NCI-H526 treated with DMSO at 0.1 percent for 48 hours (cell line): Measurements from ENCODE around the gene AMOTL1.

Experiments
- DNase-seq: peaks from one replicate; lab custom pipeline; 2025; lab: John Stamatoyannopoulos, UW

Gene AMOTL1

DNA sequence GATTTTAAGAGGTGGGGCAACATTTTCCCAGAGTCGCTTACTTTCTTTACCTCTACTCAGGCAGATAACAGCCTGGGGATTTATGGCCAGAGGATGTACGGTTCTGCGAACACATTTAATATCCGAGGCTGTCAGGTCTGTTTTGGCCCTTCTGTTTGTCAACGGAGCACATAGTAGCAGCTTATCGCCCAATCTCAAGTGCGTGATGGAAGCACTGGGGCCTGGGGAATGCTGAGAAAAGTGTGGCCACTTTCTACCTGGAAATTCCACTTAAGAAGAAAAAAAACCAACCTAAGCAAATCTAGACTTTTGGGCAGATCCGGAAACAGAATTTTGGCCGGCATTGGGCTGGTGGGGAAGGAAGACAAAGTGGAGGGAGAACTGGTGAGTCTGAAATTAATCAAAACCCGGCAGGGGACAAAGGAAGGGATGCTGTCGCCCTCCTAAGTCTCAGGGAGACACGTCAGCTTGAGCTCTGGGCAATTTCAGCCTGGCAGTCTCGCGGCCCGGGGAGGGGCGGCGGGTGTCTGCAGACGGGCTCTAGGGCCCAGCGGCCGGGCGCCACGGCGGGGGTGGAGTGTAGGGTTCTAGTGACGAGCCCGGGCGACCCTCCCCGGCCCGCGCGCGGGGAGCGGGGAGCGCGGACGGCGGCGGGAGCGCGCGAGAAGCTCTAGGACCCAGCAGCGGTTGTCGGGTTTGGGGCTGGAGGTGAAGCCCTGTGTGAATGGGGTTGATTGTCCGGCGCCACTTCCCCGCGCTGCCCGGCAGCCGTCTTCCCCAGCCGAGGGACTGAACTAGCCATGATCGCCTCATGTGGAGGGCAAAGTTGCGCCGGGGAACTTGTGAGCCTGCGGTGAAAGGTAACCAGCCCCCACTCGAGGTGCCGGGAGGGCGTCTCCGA, at the start of gene AMOTL1:
Gene AMOTL1, plus strand, starts transcription at position 656 of the 901 bp plus-strand sequence. Its CDS starts 156 bp downstream, at position 812.
- DNase-seq: peak; percentile 98

GRCh38 chr11:94719876-94720275, 48.3 kb upstream of the AMOTL1 start:
- no peak for DNase-seq

DNA sequence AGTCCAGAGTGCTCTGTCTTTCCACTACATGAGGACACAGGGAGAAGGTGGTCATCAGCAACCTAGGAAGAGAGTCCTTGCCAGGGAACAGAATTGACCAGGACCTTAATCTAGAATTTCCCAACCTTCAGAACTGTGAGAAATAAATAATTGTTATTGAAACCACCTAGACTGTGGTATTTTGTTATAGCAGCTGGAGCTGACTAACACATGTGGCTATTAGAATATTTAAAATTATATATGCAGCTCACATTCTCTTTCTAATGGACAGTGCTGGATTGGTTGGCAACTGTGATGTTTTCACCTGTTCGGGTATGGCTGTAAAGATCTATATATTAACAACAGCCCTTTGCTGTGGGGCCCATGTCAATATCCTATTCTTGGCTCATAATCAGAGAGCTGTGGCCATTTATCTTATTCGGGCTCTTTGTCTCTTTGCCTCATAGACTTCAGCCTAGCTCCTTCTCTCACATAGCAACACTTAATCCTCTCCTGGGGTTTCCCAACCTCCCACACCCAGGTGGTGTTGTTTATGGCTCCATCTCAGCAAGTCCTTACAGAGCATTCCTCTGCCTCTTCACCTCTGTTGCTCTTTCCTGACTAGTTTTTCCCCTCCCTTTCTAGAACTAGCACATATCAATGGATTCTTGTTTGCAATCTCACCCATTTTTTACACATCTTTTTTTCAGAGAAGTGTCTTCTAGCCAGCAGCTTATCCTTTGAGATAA, 46.4 kb upstream of the AMOTL1 start:
- no peak for DNase-seq

- DNase-seq: no peak
These were observed 45.4 kb upstream of the AMOTL1 start for GRCh38 chr11:94722735-94723134.

DNA sequence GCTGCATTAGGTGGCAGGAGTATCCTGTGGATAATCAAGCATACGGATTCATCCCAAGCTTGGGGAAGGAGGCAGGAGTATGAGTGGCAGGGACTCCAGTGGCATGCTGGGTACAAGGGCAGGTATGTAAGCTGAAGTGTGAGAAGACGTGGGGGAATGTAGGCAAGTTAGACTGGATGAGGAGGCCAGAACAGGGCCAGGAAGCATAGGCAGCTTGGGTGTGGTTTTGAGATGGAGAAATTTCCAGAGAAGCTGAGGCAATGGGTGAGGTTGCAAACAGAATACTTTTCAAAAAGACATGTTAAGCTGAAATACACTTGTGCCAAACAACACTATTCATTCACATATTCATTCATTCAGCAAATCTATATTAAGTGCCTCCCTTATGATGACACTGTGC, 43.1 kb upstream of the AMOTL1 start:
- DNase-seq: no peak

DNA sequence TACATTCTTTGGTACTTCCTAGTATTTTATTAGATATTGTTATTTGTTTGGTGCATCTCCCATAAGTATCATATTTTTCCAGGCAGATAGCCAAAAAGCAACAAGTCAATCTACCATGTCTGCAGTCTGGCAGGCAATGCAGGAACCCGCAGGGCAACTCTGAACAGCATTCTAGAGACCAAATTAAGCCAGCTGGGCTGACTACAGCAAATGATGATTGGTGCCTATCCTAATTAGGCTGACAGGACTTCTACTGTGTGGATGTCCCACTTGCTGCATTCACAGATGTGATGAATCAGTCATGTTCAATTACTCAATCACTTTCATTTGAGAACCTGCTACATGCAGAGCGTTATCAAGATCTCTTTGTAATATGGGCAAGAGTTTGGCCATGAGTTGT, 40.3 kb upstream of the AMOTL1 start:
- no peak for DNase-seq

DNA sequence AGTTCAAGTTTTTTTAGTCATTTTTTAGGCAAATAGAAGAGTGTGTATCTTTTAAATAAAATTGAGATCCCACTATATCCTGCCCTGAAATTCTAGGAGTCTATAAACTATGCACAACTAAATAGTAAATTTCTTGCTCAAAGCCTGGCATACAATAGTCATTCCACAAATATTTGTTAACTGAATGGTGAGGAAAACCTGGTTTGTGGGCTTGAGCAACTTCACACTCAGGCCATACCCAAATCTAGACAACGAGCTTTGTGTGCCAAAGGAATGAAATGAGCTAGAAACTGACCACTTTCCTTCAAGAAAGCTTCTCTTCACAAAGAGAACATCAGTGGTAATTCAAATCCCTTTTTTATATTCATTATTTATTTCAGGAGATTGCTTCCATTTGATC, 39.6 kb upstream of the AMOTL1 start:
- DNase-seq: no peak

- DNase-seq: no peak
These were observed 39.0 kb upstream of the AMOTL1 start for GRCh38 chr11:94728966-94729751.

DNA sequence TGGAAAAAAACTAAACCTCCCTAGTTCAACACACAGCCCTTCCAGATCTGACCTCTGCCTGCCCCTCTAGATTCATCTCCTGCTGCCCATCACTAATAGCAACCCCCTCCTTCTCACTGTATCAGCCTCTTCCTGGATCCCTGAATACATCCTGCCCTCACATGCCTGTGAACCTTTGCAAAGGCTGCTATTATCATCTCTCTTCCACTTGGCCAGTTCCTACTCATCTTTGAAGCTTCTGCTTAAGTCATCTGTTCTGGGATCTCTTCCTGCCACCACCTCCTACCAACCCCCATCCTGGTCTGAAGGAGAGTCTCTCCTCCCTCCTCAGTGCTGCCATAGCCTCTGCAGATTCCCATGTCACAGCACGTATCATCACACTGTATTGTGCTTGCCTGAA, 38.0 kb upstream of the AMOTL1 start:
- DNase-seq: no peak

DNA sequence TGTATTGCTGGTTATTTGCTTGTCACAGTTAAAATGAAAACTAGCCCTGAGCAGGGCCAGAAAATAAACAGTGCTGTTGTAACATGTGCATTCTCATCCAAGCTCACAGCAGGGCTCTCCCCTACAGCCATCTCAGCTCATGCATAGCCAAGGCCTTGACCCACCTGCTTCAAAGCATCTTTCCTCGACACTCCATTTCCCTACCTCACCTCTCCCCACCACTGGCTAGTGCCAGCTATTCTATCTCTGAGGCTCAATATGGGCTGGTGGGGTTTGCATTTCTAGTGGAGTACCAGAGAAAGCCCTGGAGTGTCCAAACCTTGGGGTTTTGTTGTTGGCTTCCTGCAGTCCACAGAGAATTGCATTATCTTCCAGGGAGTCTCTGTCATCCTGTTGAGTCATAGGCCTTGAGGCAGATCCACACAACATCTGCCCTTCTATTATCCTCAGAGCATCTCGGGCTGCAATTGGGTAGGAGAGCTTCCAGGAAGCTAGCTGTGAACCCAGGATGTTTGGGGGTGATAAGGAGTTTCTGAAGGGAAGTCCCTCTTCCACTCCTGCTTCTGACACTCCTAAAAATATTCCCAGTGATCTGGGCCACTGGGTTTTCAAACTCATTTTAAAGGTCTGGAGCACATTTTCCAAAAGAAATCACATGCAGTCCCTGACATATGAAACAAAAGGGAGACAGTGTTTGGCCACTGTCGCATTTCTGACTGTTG, 36.1 kb upstream of the AMOTL1 start:
- no peak for DNase-seq

GRCh38 chr11:94732617-94733281, 35.4 kb upstream of the AMOTL1 start:
- DNase-seq: no peak

GRCh38 chr11:94734563-94735275, 33.4 kb upstream of the AMOTL1 start:
- no peak for DNase-seq

DNA sequence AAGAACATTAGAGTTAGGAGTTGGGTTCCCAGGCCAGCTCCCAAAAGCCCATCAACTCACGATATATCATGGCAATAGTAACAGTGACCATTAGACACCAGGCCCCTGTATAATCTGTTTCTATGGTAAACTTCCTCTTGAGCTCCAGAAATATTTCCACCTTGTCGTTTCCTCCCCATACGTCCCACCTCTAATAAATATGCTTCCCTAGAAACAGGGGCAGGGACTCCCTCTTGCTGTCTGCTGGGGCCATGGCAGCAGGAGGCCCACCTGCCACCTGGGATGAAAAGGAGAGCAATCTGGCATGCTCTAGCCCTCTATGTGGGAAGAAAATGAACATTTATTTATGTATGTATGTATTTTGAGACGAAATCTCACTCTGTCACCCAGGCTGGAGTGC, 32.2 kb upstream of the AMOTL1 start:
- DNase-seq: no peak

GRCh38 chr11:94737171-94737611, 31.0 kb upstream of the AMOTL1 start:
- DNase-seq: no peak

DNA sequence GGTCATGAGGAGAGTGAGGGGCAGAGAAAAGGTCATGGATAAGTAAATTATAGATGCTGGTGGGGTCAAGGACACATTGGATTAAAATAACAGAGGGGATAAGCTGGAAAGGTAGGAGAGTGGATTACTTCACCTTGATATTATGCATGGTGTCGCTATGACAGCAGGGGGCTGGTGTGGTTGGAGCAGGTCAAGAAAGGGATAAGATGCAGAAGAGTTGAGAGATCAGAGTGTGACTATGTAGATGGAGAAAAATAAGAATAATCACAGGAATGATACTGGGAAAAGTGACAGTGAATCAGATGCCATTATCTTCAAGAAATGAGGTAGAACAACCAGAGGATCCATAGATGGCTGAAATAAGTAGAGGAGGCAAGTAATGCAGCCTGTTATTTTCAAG, 29.4 kb upstream of the AMOTL1 start:
- no peak for DNase-seq

- DNase-seq: no peak
These were observed 28.8 kb upstream of the AMOTL1 start for GRCh38 chr11:94739331-94739730.

DNA sequence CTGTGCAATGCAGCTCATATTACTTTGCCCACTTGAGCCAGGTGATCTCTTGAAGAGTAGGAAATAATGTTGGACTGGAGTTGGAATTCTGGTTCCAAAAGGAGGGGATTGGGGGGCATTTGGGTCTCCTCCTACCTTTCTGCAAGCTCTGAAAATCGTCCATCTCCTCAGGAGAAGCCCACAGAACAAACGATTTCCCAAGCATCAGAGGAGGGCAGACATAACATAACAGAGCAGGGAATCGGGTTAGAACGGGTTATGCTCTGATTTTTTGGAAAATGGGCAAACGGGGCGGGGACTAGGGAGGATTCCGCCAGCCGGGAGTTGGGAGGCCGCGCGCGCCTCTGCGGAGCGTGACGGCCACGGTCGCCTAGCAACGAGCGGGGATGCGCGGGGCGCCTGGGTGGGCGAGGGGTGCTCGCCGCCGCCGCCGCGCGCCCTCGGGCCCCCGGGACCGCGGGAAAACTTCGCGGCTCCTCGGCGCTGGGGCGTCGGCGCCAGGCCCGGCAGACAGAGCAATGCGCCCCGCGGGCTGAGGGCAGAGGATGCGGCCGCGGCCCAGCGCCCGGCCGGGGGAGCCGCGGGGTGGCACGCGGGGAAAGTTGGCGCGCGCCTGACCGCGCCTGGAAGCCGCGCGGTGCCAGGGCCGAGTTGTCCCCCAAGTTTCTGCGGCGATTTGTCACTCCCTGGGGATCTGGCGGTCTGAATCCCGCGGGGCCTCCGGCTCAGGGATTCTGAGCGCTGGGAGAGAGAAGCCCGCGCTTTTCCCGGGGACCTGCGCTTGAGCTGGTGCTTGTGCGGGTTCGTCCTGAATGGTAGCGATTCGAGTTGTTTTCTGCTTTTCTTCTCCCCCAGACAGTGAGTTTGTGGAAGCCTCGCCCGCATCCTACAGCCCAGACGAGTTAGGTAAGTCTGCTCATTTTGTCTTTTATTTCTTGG, 27.8 kb upstream of the AMOTL1 start:
- DNase-seq: peak; percentile 55

- DNase-seq: peak; percentile 82
These were observed 27.0 kb upstream of the AMOTL1 start for GRCh38 chr11:94741022-94741679.

- DNase-seq: no peak
These were observed 25.5 kb upstream of the AMOTL1 start for GRCh38 chr11:94742665-94743064.
